ENCODE measurements around the gene ARHGAP8.

ARHGAP8 gene

GRCh38 chr22:44807915-44808690, 55.7 kb downstream of the ARHGAP8 start:
- Mint-ChIP-seq H3K27ac (no peak overlapping the region), H3K36me3 (peaks cover 3% of the 10 kb centered on the region), H3K9me3 (ENCODE audit: low read depth) (no peaks in the 10 kb centered on the region), H3K4me3 (no peak overlapping the region), H3K27me3 (peaks cover 2% of the 10 kb centered on the region), H3K4me1 (ENCODE audit: low read depth) (peaks cover 4% of the 10 kb centered on the region)

GRCh38 chr22:44809456-44809855, 57.1 kb downstream of the ARHGAP8 start:
- H3K4me1 Mint-ChIP-seq (ENCODE audit: low read depth): peaks cover 2% of the 10 kb centered on the region
- H3K27me3 Mint-ChIP-seq: peaks cover 2% of the 10 kb centered on the region
- H3K36me3 Mint-ChIP-seq: peaks cover 3% of the 10 kb centered on the region
- no peak overlapping the region for H3K27ac Mint-ChIP-seq
- no peak overlapping the region for H3K4me3 Mint-ChIP-seq
- no peaks in the 10 kb centered on the region for H3K9me3 Mint-ChIP-seq (ENCODE audit: low read depth)

- no peak overlapping the region for H3K27ac Mint-ChIP-seq
- peaks cover 2% of the 10 kb centered on the region for H3K27me3 Mint-ChIP-seq
- H3K9me3 Mint-ChIP-seq (ENCODE audit: low read depth): no peaks in the 10 kb centered on the region
- no peak overlapping the region for H3K4me3 Mint-ChIP-seq
- no peaks in the 10 kb centered on the region for H3K36me3 Mint-ChIP-seq
- peaks cover 2% of the 10 kb centered on the region for H3K4me1 Mint-ChIP-seq (ENCODE audit: low read depth)
Measured at GRCh38 chr22:44811141-44811540, 58.8 kb downstream of the ARHGAP8 start.

GRCh38 chr22:44813416-44813815, 61.0 kb downstream of the ARHGAP8 start:
- peaks cover 2% of the 10 kb centered on the region for H3K27me3 Mint-ChIP-seq
- no peak overlapping the region for H3K27ac Mint-ChIP-seq
- H3K9me3 Mint-ChIP-seq (ENCODE audit: low read depth): no peaks in the 10 kb centered on the region
- H3K4me1 Mint-ChIP-seq (ENCODE audit: low read depth): no peaks in the 10 kb centered on the region
- no peak overlapping the region for H3K4me3 Mint-ChIP-seq
- no peaks in the 10 kb centered on the region for H3K36me3 Mint-ChIP-seq

- Mint-ChIP-seq H3K4me3 (no peak overlapping the region), H3K27me3 (peaks cover 2% of the 10 kb centered on the region), H3K4me1 (ENCODE audit: low read depth) (no peaks in the 10 kb centered on the region), H3K36me3 (no peaks in the 10 kb centered on the region), H3K9me3 (ENCODE audit: low read depth) (no peaks in the 10 kb centered on the region), H3K27ac (no peak overlapping the region)
Measured at GRCh38 chr22:44814266-44815098, 62.1 kb downstream of the ARHGAP8 start.

GRCh38 chr22:44815099-44816070, 63.0 kb downstream of the ARHGAP8 start:
- Mint-ChIP-seq H3K4me3 (no peak overlapping the region), H3K27ac (no peak overlapping the region), H3K4me1 (ENCODE audit: low read depth) (no peaks in the 10 kb centered on the region), H3K36me3 (no peaks in the 10 kb centered on the region), H3K27me3 (peaks cover 2% of the 10 kb centered on the region), H3K9me3 (ENCODE audit: low read depth) (no peaks in the 10 kb centered on the region)

- H3K27me3 Mint-ChIP-seq: peaks cover 2% of the 10 kb centered on the region
- no peaks in the 10 kb centered on the region for H3K9me3 Mint-ChIP-seq (ENCODE audit: low read depth)
- no peak overlapping the region for H3K4me3 Mint-ChIP-seq
- no peak overlapping the region for H3K27ac Mint-ChIP-seq
- no peaks in the 10 kb centered on the region for H3K4me1 Mint-ChIP-seq (ENCODE audit: low read depth)
- no peaks in the 10 kb centered on the region for H3K36me3 Mint-ChIP-seq
Measured at GRCh38 chr22:44816141-44816540, 63.8 kb downstream of the ARHGAP8 start.

GRCh38 chr22:44818727-44819126, 66.4 kb downstream of the ARHGAP8 start:
- no peaks in the 10 kb centered on the region for H3K4me1 Mint-ChIP-seq (ENCODE audit: low read depth)
- H3K4me3 Mint-ChIP-seq: no peak overlapping the region
- H3K27ac Mint-ChIP-seq: no peak overlapping the region
- no peaks in the 10 kb centered on the region for H3K27me3 Mint-ChIP-seq
- H3K36me3 Mint-ChIP-seq: no peaks in the 10 kb centered on the region
- H3K9me3 Mint-ChIP-seq (ENCODE audit: low read depth): no peaks in the 10 kb centered on the region

GRCh38 chr22:44819966-44820631, 67.7 kb downstream of the ARHGAP8 start:
- no peaks in the 10 kb centered on the region for H3K36me3 Mint-ChIP-seq

GRCh38 chr22:44821741-44822475, 69.5 kb downstream of the ARHGAP8 start:
- no peaks in the 10 kb centered on the region for H3K4me1 Mint-ChIP-seq (ENCODE audit: low read depth)
- no peaks in the 10 kb centered on the region for H3K9me3 Mint-ChIP-seq (ENCODE audit: low read depth)
- H3K36me3 Mint-ChIP-seq: no peaks in the 10 kb centered on the region
- H3K4me3 Mint-ChIP-seq: no peak overlapping the region
- H3K27ac Mint-ChIP-seq: no peak overlapping the region
- peaks cover 2% of the 10 kb centered on the region for H3K27me3 Mint-ChIP-seq

More at GRCh38 chr22:44819966-44820631, 67.7 kb downstream of the ARHGAP8 start:
- no peaks in the 10 kb centered on the region for H3K4me1 Mint-ChIP-seq (ENCODE audit: low read depth)
- no peak overlapping the region for H3K4me3 Mint-ChIP-seq
- no peaks in the 10 kb centered on the region for H3K27me3 Mint-ChIP-seq
- no peak overlapping the region for H3K27ac Mint-ChIP-seq
- no peaks in the 10 kb centered on the region for H3K9me3 Mint-ChIP-seq (ENCODE audit: low read depth)

GRCh38 chr22:44822534-44822933, 70.2 kb downstream of the ARHGAP8 start:
- H3K36me3 Mint-ChIP-seq: no peaks in the 10 kb centered on the region
- H3K4me1 Mint-ChIP-seq (ENCODE audit: low read depth): no peaks in the 10 kb centered on the region
- H3K9me3 Mint-ChIP-seq (ENCODE audit: low read depth): no peaks in the 10 kb centered on the region
- no peak overlapping the region for H3K27ac Mint-ChIP-seq
- no peak overlapping the region for H3K4me3 Mint-ChIP-seq
- peaks cover 4% of the 10 kb centered on the region for H3K27me3 Mint-ChIP-seq

- Mint-ChIP-seq H3K36me3 (no peaks in the 10 kb centered on the region), H3K4me3 (no peak overlapping the region), H3K27ac (no peak overlapping the region), H3K27me3 (peaks cover 4% of the 10 kb centered on the region), H3K4me1 (ENCODE audit: low read depth) (no peaks in the 10 kb centered on the region), H3K9me3 (ENCODE audit: low read depth) (no peaks in the 10 kb centered on the region)
Measured at GRCh38 chr22:44823396-44823795, 71.0 kb downstream of the ARHGAP8 start.

- H3K27me3 Mint-ChIP-seq: peaks cover 4% of the 10 kb centered on the region
Measured at GRCh38 chr22:44823806-44824205, 71.4 kb downstream of the ARHGAP8 start.

GRCh38 chr22:44824271-44824670, 71.9 kb downstream of the ARHGAP8 start:
- Mint-ChIP-seq H3K27me3 (peaks cover 4% of the 10 kb centered on the region), H3K4me1 (ENCODE audit: low read depth) (no peaks in the 10 kb centered on the region), H3K9me3 (ENCODE audit: low read depth) (no peaks in the 10 kb centered on the region), H3K4me3 (no peak overlapping the region), H3K36me3 (no peaks in the 10 kb centered on the region), H3K27ac (no peak overlapping the region)

More at GRCh38 chr22:44823806-44824205, 71.4 kb downstream of the ARHGAP8 start:
- no peak overlapping the region for H3K27ac Mint-ChIP-seq
- no peak overlapping the region for H3K4me3 Mint-ChIP-seq
- no peaks in the 10 kb centered on the region for H3K36me3 Mint-ChIP-seq
- no peaks in the 10 kb centered on the region for H3K4me1 Mint-ChIP-seq (ENCODE audit: low read depth)
- no peaks in the 10 kb centered on the region for H3K9me3 Mint-ChIP-seq (ENCODE audit: low read depth)

Measured in activated naive CD8-positive, alpha-beta T cell (primary cell).